GM12891 (cell line): Measurements from ENCODE around the gene SYT1.

ENCODE experiments used
- DNase-seq: peaks from one replicate; pipeline ENCODE4 v3.0.0; 2011; ENCODE audit warnings: low spot score; ENCODE audit not compliant: insufficient read length
- FAIRE-seq: peaks from 2 replicates; lab custom pipeline; 2011; peaks lifted over from hg19 to GRCh38; lab: Jason Lieb, UNC
- PAX5 ChIP-seq: IDR thresholded peaks from 2 replicates; pipeline ENCODE4 v1.6.1; 2011; ENCODE audit warnings: low read length, moderate library complexity, mild to moderate bottlenecking; ENCODE audit not compliant: insufficient read depth, severe bottlenecking
- POLR2A ChIP-seq: IDR thresholded peaks from 2 replicates; pipeline ENCODE4 v1.6.1; 2011; ENCODE audit warnings: low read depth, low read length, control low read depth
- POLR2AphosphoS5 ChIP-seq: IDR thresholded peaks from 2 replicates; pipeline ENCODE4 v1.6.1; 2011; ENCODE audit warnings: low read depth, low read length, control low read depth
- POU2F2 ChIP-seq: IDR thresholded peaks from 2 replicates; pipeline ENCODE4 v1.6.1; 2011; ENCODE audit warnings: low read depth, mild to moderate bottlenecking, control low read depth, low read length, moderate library complexity
- SPI1 ChIP-seq: IDR thresholded peaks from 2 replicates; pipeline ENCODE4 v1.6.1; 2011; ENCODE audit warnings: low read depth, low read length, control low read depth
- TAF1 ChIP-seq: IDR thresholded peaks from 2 replicates; pipeline ENCODE4 v1.6.1; 2011; ENCODE audit warnings: low read depth, low read length, control low read depth

SYT1 gene

GRCh38 chr12:79442396-79442795 is 577.8 kb downstream of the SYT1 start:
- TF ChIP-seq POLR2A, result no peak
- TF ChIP-seq PAX5, result no peak
- TF ChIP-seq POU2F2, result no peak
- no peak for TF ChIP-seq TAF1
- no peak for TF ChIP-seq POLR2AphosphoS5
- TF ChIP-seq SPI1, result no peak
- no peak for DNase-seq
- no peak for FAIRE-seq

- DNase-seq (no peak), FAIRE-seq (no peak)
- TF ChIP-seq POLR2AphosphoS5, result no peak
Observed at GRCh38 chr12:79444089-79444488, 579.5 kb downstream of the SYT1 start.

GRCh38 chr12:79448816-79449215 is 584.2 kb downstream of the SYT1 start:
- TF ChIP-seq POLR2A (no peak), POLR2AphosphoS5 (no peak), SPI1 (no peak), PAX5 (no peak), POU2F2 (no peak), TAF1 (no peak)
- FAIRE-seq (no peak), DNase-seq (no peak)

DNA sequence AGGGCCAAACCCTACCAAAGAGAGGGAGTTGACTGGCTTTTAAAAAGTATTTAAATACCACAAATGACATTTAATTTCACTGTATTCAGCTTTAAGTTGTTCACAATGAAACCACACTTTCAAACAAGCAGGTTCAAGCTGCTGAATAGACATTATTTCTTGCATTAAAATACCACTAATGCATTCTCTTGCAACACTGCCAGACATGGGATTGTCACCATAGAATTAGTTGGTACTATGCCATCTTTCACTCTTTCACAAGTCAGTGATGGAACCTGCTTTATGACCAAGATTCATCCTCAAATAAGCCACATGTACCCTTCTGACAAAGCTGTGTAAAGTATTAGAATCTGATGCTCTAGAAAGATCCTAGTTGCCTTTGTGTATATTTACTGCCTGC is 586.8 kb downstream of the SYT1 start:
- peak; percentile 5 for FAIRE-seq
- TF ChIP-seq POLR2A, result no peak
- no peak for TF ChIP-seq SPI1
- no peak for TF ChIP-seq TAF1
- no peak for TF ChIP-seq POU2F2
- TF ChIP-seq POLR2AphosphoS5, result no peak
- TF ChIP-seq PAX5, result no peak
- DNase-seq, result no peak

- no peak for DNase-seq
- no peak for TF ChIP-seq POLR2A
- no peak for FAIRE-seq
Observed at GRCh38 chr12:79451978-79452377, 587.4 kb downstream of the SYT1 start.

DNA sequence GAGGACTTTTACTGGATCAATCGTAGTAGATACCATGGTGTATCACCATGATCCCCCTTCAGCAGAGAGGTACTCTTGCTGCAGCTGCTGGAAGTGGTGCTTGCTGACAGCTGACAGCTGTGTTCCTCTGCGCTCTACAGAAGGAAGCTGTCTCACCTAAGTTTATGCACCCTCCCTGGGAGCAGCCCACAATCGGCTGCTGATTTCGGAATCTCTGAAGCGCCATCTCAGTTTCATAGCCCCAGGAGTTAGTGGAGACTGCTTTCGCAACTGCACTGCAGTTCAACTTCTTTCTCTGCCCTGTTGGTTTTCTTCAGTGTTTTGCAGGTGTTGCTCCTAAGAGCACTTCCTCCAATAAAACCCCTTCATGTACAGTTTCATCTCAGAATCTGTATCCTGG is 588.3 kb downstream of the SYT1 start:
- FAIRE-seq (no peak), DNase-seq (no peak)
- TF ChIP-seq SPI1 (no peak), POLR2AphosphoS5 (no peak)

DNA sequence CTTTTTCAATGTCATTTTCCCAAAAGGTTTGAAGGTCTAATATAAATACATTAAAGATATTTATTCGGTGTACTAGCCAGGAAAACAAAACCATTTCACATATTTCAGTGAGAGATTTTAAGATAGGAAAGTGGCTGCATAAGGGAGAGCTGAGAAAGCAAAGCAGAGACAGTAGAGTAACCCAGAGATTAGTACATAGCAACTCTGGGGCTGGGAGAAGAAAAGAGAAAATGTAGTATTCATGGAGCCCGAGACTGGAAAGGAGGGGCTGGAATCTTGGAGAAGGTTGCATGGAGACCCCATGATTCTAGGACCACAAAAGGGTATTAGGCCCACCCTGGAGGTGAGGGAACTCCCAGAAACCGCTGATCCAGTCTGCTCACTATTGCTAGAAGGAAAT is 589.2 kb downstream of the SYT1 start:
- no peak for FAIRE-seq
- DNase-seq, result no peak
- TF ChIP-seq POU2F2 (no peak), PAX5 (no peak), TAF1 (no peak), POLR2AphosphoS5 (no peak), POLR2A (no peak), SPI1 (no peak)

DNA sequence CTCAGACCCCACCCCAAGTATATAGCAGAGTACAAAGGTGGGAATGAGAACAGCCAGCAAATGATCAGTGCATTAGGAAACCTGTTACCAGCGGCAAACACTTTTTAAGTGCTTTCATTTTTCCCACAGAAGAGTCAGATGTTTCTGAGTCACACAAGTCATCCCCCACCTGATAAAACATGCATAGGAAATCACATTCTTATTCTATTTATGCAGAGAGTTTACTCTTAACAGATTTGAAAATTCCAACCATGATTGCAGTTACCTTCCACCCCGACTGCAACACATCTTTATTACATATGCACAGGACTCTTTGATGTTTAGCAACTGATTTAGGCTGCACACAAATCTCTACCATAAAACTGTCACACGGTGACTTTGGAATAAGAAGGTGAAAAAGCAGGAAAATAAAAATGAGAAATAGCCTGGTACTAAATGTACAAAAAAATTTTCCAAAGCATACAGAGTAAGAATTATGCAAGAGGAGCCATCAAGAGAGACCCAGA is 589.8 kb downstream of the SYT1 start:
- TF ChIP-seq POLR2AphosphoS5 (no peak), SPI1 (no peak), PAX5 (no peak), POLR2A (no peak), TAF1 (no peak), POU2F2 (no peak)
- FAIRE-seq, result no peak
- DNase-seq, result no peak

DNA sequence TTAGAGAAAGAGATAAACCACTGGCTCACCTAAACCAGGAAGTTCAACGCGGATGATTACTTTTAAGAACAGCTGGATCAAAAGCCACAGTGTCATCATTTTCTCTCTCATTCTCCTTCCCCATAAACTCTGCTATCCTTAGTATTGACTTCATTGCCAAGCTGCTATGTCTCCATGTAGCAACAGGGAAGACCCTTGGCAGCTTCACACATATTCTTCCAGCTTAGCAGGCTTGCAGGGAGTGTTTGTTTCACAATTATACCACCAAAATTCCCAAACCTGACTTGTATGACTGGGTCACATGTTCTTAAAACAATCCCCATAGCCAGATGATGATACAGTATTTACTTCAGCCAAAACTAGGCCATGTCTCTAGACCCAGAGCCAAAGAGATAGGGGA is 590.7 kb downstream of the SYT1 start:
- TF ChIP-seq SPI1 (no peak), POLR2AphosphoS5 (no peak), POLR2A (no peak), TAF1 (no peak), POU2F2 (no peak), PAX5 (no peak)
- FAIRE-seq (no peak), DNase-seq (no peak)

DNA sequence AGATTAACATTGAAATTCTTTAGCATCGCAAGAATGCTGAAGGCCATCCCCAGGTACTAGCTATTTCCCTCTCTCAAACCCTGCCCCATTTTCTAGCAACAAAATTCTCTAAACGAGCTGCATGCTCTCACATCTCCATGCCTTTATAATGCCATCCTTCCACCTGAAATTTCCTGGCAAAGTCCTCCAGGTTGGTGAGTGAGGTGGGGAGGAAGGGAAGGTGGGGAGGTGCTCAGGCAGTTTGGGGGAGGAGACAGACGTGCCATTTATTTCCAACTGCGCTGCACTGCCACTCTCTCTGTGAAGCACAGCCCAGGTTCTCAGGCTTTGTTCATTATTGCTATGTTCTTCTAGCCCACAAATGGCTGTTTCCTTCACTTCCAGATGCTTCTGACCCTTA is 617.7 kb downstream of the SYT1 start:
- DNase-seq, result no peak
- no peak for FAIRE-seq
- TF ChIP-seq SPI1 (no peak), PAX5 (no peak), POU2F2 (no peak), POLR2A (no peak), TAF1 (no peak), POLR2AphosphoS5 (no peak)
